Stimulated activated naive CD8-positive, alpha-beta T cell treated with anti-CD3 and anti-CD28 coated beads, Interleukin-15, Interleukin-2, amounts not matched to agents 100 ng/mL and 50 ng/mL, for 24 hours (primary cell): ENCODE measurements around the gene CACNB4.
"Not testable (repeated sequence)": the region's sequence is repeated elsewhere in the genome, so short reads cannot be mapped to it uniquely, and the experiment has no call there.

ENCODE experiments used
- H3K27ac Mint-ChIP-seq: one replicate; pipeline ENCODE4 v1.8.0; 2021; ENCODE audit warnings: mild to moderate bottlenecking, mixed read lengths
- H3K27me3 Mint-ChIP-seq: one replicate; pipeline ENCODE4 v1.8.0; 2021; ENCODE audit warnings: mixed read lengths
- H3K36me3 Mint-ChIP-seq: one replicate; pipeline ENCODE4 v1.8.0; 2021; ENCODE audit warnings: low read depth, mixed read lengths
- H3K4me1 Mint-ChIP-seq: one replicate; pipeline ENCODE4 v1.8.0; 2021; ENCODE audit warnings: low read depth, mixed read lengths
- H3K4me3 Mint-ChIP-seq: one replicate; pipeline ENCODE4 v1.8.0; 2021; ENCODE audit warnings: mild to moderate bottlenecking, mixed read lengths
- H3K9me3 Mint-ChIP-seq: one replicate; pipeline ENCODE4 v1.8.0; 2021; ENCODE audit warnings: mixed read lengths

Gene CACNB4

DNA sequence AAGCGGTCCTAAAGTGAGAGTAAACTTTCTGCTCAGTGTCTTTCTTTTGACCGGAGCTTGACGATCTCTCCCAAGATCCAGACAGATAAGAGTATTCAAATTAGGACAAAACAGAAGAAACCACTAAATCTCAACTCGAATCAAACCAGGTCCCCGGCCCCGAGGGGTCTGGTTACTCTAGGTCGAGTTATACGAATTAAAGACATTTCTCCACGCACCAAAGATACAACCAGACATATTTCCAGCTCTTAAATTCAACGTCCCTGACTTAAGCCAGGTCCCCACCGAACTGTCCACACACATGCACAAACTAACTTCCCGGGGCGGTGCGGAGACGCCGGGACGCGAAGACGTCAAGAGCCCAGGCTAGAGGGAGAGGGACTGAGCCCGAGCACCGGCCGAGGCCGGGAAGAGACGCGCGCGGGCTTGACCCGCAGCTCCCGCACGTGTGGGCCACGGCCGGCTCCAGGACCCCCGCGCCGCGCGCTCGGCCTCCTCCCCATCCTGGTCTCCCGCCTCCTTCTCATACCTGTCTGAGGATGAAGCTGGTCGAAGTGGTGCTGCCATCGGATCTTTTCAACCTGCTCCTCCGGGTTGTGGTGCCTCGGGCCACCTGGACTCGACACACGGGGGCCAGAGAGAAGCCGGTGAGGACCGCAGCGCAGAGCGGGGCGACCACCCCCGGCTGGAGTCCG lies 896 bp downstream of the CACNB4 start:
- peaks cover 20% of the 10 kb centered on the region for H3K4me1 Mint-ChIP-seq
- no peaks in the 10 kb centered on the region for H3K9me3 Mint-ChIP-seq
- H3K27me3 Mint-ChIP-seq: peaks cover 55% of the 10 kb centered on the region
- H3K27ac Mint-ChIP-seq: no peak overlapping the region
- peak overlapping the region; percentile 71 for H3K4me3 Mint-ChIP-seq
- no peaks in the 10 kb centered on the region for H3K36me3 Mint-ChIP-seq

- no peak overlapping the region for H3K27ac Mint-ChIP-seq
- peaks cover 20% of the 10 kb centered on the region for H3K4me1 Mint-ChIP-seq
- H3K9me3 Mint-ChIP-seq: no peaks in the 10 kb centered on the region
- peak overlapping the region; percentile 71 for H3K4me3 Mint-ChIP-seq
- H3K36me3 Mint-ChIP-seq: no peaks in the 10 kb centered on the region
- peaks cover 51% of the 10 kb centered on the region for H3K27me3 Mint-ChIP-seq
Observed at GRCh38 chr2:152097290-152097800, 1.5 kb downstream of the CACNB4 start.

GRCh38 chr2:152095146-152095545 lies 3.7 kb downstream of the CACNB4 start:
- Mint-ChIP-seq H3K36me3 (no peaks in the 10 kb centered on the region), H3K4me1 (peaks cover 20% of the 10 kb centered on the region), H3K4me3 (no peak overlapping the region), H3K9me3 (no peaks in the 10 kb centered on the region), H3K27me3 (peaks cover 35% of the 10 kb centered on the region), H3K27ac (no peak overlapping the region)

DNA sequence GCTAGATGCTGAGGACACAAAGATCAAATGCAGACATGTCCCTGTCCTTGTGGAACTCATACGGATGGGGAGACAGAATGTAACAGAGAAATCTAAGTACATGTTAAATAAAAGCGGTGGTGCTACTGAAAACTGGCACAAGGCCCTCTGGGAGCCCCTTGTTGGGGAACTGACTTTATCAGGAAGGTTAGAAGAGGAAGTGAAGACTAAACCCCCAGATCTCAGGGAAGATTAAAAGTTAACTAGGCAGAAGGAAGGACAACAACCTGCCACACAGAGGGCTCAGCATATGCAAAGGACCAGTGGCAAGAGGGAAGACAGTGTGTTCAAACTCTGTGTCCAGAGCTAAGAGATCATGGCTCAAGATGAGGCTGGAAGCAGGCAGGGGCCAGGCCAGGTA lies 4.8 kb downstream of the CACNB4 start:
- Mint-ChIP-seq H3K36me3 (no peaks in the 10 kb centered on the region), H3K9me3 (no peaks in the 10 kb centered on the region), H3K27ac (no peak overlapping the region), H3K27me3 (peaks cover 24% of the 10 kb centered on the region), H3K4me3 (no peak overlapping the region), H3K4me1 (peaks cover 13% of the 10 kb centered on the region)

DNA sequence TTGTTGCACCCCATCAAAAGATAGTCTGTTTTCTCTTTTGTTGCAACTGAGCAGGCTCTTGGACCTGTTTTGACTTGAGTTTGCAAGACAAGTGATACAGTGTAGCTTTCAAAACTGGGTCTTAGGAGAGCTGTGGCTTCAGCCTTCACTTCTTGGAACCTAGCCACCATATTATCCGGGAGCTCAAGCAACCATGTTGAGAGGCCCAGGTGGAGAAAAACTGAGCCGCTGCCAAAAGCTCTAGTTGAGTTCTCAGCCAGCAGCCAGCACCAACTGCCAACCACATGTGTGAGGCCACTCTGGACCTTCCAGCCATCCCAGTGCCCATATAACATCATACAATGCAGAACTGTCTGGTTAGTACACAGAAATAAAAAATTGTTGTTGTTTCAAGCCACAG lies 5.4 kb downstream of the CACNB4 start:
- no peaks in the 10 kb centered on the region for H3K9me3 Mint-ChIP-seq
- peaks cover 13% of the 10 kb centered on the region for H3K4me1 Mint-ChIP-seq
- no peak overlapping the region for H3K4me3 Mint-ChIP-seq
- H3K27ac Mint-ChIP-seq: no peak overlapping the region
- H3K27me3 Mint-ChIP-seq: peaks cover 24% of the 10 kb centered on the region
- no peaks in the 10 kb centered on the region for H3K36me3 Mint-ChIP-seq

DNA sequence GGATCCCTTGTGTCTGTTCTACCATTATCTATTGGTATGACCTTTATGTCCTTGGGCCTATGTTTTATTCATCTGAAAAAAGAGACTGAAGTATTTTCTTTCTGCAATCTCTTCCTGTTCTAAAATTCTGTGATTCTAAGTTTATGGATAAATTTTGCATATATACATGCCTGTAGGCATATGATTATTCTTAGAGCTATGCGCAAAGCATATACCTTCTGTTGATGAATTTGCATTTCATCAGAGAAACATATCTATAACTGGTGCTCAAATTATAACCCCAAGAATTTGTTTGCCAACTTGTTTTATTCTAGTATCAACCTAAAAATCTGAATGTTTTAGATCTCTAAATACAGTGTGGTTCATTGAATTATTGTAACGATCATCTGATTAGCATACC lies 6.7 kb downstream of the CACNB4 start:
- H3K36me3 Mint-ChIP-seq: no peaks in the 10 kb centered on the region
- no peak overlapping the region for H3K4me3 Mint-ChIP-seq
- H3K4me1 Mint-ChIP-seq: peaks cover 1% of the 10 kb centered on the region
- H3K27me3 Mint-ChIP-seq: peaks cover 14% of the 10 kb centered on the region
- H3K9me3 Mint-ChIP-seq: no peaks in the 10 kb centered on the region
- no peak overlapping the region for H3K27ac Mint-ChIP-seq

DNA sequence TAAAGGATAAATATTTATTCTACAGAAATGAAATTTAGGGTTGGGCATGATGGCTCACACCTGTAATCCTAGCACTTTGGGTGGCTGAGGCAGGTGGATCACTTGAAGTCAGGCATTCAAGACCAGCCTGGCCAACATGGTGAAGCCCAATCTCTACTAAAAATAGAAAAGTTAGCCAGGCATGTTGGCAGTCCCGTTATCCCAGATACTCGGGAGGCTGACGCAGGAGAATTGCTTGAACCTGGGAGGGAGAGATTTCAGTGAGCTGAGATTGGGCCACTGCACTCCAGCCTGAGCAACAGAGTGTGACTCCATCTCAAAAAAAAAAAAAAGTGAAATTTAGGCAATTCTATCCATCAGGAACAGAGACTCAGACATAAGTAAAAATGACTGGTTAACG lies 8.1 kb downstream of the CACNB4 start:
- not testable (repeated sequence) for H3K27ac Mint-ChIP-seq, H3K4me3 Mint-ChIP-seq, H3K36me3 Mint-ChIP-seq, H3K9me3 Mint-ChIP-seq, H3K4me1 Mint-ChIP-seq, H3K27me3 Mint-ChIP-seq

GRCh38 chr2:152089238-152089637 lies 9.6 kb downstream of the CACNB4 start:
- Mint-ChIP-seq H3K36me3 (no peaks in the 10 kb centered on the region), H3K4me3 (no peak overlapping the region), H3K4me1 (no peaks in the 10 kb centered on the region), H3K27me3 (no peaks in the 10 kb centered on the region), H3K9me3 (no peaks in the 10 kb centered on the region), H3K27ac (no peak overlapping the region)

DNA sequence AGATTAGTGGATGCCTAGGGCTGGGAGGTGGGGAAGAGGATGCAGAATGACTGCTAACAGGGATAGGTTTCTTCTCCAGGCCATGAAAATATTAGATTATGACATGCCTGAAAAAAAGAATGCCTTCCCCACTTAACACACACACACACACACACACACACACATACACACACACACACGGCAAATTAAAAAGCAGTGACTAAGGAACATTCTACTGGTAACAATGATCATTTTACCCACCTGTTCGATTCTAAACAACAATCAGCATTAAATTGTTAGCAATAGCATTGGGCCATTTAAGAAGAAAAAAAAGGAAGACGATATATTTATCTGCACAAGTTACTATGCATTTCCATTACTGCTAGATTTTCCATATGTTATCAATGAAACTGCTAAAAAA lies 10.8 kb downstream of the CACNB4 start:
- Mint-ChIP-seq H3K36me3 (no peaks in the 10 kb centered on the region), H3K9me3 (no peaks in the 10 kb centered on the region), H3K27me3 (no peaks in the 10 kb centered on the region), H3K4me1 (no peaks in the 10 kb centered on the region), H3K4me3 (no peak overlapping the region), H3K27ac (no peak overlapping the region)

DNA sequence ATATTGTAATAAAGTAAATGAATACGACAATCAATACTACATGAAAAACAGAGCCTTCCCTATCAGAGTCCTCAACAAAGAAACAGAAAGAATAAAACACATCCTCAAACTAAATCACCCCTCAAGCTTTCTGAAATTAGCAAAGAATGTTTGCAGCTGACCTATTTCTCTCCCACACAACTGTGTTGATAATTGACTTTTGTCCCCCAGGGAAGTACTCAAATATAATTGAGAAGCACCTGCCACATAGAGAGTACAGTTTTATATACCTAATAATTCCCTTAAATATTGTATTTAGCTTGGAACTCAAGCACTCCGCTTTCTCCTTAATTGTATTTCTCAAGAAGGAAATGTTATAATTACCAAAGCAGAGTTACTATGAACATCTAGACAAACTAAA lies 12.6 kb downstream of the CACNB4 start:
- Mint-ChIP-seq H3K4me3 (no peak overlapping the region), H3K36me3 (no peaks in the 10 kb centered on the region), H3K9me3 (no peaks in the 10 kb centered on the region), H3K27me3 (no peaks in the 10 kb centered on the region), H3K27ac (no peak overlapping the region), H3K4me1 (no peaks in the 10 kb centered on the region)

- no peak overlapping the region for H3K4me3 Mint-ChIP-seq
- no peaks in the 10 kb centered on the region for H3K27me3 Mint-ChIP-seq
- no peaks in the 10 kb centered on the region for H3K4me1 Mint-ChIP-seq
- no peaks in the 10 kb centered on the region for H3K9me3 Mint-ChIP-seq
- H3K27ac Mint-ChIP-seq: no peak overlapping the region
- no peaks in the 10 kb centered on the region for H3K36me3 Mint-ChIP-seq
Observed at GRCh38 chr2:152084076-152084475, 14.8 kb downstream of the CACNB4 start.

DNA sequence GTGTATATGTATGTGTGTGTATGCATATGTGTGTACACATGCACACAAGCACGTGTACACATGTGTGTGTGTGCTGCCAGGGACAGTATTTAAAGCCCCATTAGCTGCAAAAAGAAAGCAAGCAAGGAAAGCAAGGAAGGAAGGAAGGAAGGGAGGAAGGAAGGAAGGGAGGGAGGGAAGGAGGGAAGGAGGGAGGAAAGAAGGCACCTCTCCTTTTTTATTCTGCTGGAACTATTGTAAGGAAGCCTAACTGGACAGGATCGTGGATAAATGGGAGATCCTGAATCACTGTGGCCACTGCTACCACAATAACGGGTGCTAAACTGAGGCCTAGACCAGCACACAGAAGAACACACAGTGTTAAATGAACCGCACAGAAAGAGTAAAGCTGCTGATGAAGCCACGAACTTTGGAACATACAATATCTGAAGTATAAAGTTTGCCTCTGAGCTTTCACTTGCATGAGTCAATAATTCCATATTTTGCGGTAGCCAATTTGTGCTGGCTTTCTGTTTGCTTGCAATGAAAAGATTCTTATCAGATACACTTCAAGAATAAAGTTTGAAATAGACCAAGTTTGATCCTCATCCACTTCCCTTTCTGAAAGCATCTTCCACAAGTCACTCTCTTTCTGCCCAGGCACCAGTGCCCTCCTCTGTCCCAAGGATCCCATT lies 15.5 kb downstream of the CACNB4 start:
- H3K4me1 Mint-ChIP-seq: no peaks in the 10 kb centered on the region
- H3K36me3 Mint-ChIP-seq: no peaks in the 10 kb centered on the region
- H3K27ac Mint-ChIP-seq: no peak overlapping the region
- H3K9me3 Mint-ChIP-seq: no peaks in the 10 kb centered on the region
- no peaks in the 10 kb centered on the region for H3K27me3 Mint-ChIP-seq
- no peak overlapping the region for H3K4me3 Mint-ChIP-seq

DNA sequence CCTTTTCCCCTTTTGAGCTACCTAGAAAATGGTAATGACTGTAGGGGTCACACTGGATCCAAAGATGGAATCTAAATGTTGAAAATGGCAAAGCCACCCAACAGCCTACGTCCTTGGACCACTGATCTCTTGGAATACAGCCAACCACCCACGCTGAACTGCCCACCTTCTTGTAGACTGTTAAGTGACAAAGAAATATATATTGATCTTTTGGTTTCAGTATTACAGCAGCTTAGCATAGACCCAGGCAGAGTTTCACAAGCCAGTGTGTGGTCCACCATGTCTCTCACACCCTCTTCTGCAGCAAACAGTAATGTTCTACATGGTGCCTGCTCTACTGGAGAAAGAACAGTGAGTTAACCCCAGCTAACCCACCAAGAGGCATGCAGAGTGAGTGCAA lies 20.2 kb downstream of the CACNB4 start:
- no peak overlapping the region for H3K4me3 Mint-ChIP-seq
- H3K36me3 Mint-ChIP-seq: no peaks in the 10 kb centered on the region
- no peaks in the 10 kb centered on the region for H3K9me3 Mint-ChIP-seq
- no peak overlapping the region for H3K27ac Mint-ChIP-seq
- H3K4me1 Mint-ChIP-seq: no peaks in the 10 kb centered on the region
- H3K27me3 Mint-ChIP-seq: no peaks in the 10 kb centered on the region

- no peaks in the 10 kb centered on the region for H3K27me3 Mint-ChIP-seq
- no peaks in the 10 kb centered on the region for H3K36me3 Mint-ChIP-seq
- H3K27ac Mint-ChIP-seq: no peak overlapping the region
- no peaks in the 10 kb centered on the region for H3K4me1 Mint-ChIP-seq
- no peak overlapping the region for H3K4me3 Mint-ChIP-seq
- H3K9me3 Mint-ChIP-seq: no peaks in the 10 kb centered on the region
Observed at GRCh38 chr2:152078023-152078422, 20.8 kb downstream of the CACNB4 start.

GRCh38 chr2:152075461-152076050 lies 23.3 kb downstream of the CACNB4 start:
- no peaks in the 10 kb centered on the region for H3K4me1 Mint-ChIP-seq
- no peaks in the 10 kb centered on the region for H3K36me3 Mint-ChIP-seq
- no peaks in the 10 kb centered on the region for H3K27me3 Mint-ChIP-seq
- no peak overlapping the region for H3K27ac Mint-ChIP-seq
- no peaks in the 10 kb centered on the region for H3K9me3 Mint-ChIP-seq
- no peak overlapping the region for H3K4me3 Mint-ChIP-seq
